GM19455 (cell line): ENCODE data around the gene RNF207.

Experiments used
- ATAC-seq: cut with Tn5 transposase; IDR thresholded peaks from one replicate; pipeline ENCODE4 v1.9.1; 2021; ENCODE audit not compliant: unreplicated experiment

The RNF207 gene

DNA sequence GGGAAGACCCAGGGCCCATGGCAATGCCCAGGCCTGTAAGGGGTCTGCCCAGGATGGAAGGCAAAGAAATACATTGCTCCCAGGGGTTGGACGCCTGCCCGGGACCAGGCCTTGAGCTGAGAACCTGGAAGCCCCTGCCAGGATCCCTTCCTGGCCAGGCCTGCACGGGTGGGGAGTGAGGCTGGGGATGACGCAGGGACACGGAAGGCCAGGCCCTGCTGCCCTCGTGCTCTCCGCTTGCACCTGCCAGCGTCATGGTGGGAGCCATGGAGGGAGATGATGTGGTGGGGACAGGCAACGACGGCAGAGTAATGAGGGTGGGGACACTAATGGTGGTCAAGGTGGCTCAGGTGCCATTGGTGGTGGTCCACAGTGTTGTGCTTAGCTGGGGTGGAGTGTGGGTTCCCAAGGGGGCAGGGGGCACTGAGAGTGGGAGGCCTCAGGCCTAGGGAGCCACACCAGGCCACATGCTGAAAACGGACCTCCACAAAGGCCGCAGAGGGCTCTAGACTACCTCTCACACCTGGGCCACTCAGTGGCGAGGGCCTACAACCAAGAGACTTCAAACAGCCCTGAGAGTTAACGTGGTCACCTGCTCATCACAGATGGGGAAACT, 42.4 kb downstream of the RNF207 start:
- no peak for ATAC-seq

GRCh38 chr1:6248932-6249738, 43.2 kb downstream of the RNF207 start:
- no peak for ATAC-seq

- ATAC-seq, result no peak
Measured at GRCh38 chr1:6249739-6250689, 44.1 kb downstream of the RNF207 start.

DNA sequence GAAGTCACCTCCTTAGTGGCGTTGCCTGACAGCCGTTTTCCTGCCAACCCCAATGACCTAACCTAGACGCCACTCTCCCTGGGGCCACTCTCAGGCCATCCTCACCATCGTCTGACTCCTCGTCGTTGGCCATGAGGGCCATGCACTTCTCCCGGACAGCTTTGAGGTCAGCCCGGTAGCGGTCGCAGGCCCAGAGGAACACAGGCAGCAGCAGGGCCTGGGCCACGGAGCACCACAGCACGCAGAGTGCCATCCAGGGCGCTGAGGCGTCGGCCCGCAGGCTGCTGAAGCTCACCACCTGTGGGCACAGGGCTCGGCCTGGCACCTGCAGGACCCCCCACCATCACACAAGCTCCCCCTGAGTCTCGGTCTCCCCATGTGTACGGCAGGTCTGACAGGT, 45.3 kb downstream of the RNF207 start:
- no peak for ATAC-seq

- ATAC-seq, result no peak
Measured at GRCh38 chr1:6251681-6252373, 45.9 kb downstream of the RNF207 start.

DNA sequence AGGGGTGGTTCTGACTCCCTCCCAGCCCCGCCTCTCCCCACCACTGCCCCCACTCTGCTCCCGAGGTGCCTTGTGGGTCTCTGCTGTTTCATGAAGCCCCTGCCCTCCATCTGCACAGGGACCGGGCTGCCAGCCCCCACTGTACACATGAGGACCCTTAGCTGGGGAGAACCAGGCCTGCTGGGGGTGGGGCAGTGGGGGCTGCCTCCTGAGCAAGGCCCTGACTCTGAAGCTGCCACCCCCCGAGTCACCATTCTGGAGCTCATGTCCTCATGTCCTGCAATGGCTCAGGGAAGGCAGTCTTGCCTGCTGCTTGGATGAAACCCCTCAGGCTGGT, 46.4 kb downstream of the RNF207 start:
- no peak for ATAC-seq

- ATAC-seq, result no peak
Measured at GRCh38 chr1:6253380-6253779, 47.5 kb downstream of the RNF207 start.

DNA sequence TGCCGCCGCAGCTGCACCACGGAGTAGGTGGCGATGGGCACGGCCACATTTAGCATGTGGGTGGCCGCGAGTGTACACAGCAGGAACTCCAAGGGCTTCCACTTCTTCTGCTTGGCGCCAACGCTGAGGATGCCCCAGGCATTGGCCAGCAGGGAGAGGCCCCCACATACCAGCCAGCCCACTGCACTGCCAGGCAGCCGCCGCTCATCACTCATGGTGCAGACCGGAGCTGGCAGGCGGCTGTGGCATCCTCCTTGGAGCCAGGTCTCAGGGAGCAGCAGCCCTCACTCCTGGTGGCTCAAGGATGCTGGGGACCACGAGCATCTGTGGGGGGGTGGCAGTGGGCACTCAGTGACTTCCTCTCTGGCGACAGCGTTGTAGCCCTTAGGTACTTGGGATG, 48.8 kb downstream of the RNF207 start:
- ATAC-seq, result no peak

GRCh38 chr1:6256645-6257044, 50.7 kb downstream of the RNF207 start:
- no peak for ATAC-seq

GRCh38 chr1:6257541-6258069, 51.7 kb downstream of the RNF207 start:
- no peak for ATAC-seq

DNA sequence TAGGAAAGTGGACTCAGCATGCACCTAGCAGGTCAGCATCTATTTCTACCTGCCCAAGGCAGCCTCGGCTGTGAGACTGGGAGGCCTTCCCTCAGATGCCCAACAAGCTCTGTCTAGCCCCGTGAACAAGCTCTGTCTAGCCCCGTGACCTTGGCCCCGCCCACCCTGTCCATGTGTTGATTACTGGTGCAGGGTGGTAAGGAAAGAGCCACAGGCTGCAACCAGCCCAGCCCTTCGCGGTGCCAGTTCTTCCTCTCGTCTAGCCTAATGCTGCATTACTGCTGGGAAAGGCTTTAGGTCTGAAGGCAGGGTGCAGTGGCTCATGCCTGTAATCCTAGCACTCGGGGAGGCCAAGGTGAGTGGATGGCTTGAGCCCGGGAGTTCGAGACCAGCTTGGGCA, 52.8 kb downstream of the RNF207 start:
- ATAC-seq, result no peak

GRCh38 chr1:6259491-6260362, 53.8 kb downstream of the RNF207 start:
- ATAC-seq, result no peak

GRCh38 chr1:6260433-6260934, 54.6 kb downstream of the RNF207 start:
- no peak for ATAC-seq

- ATAC-seq, result no peak
Measured at GRCh38 chr1:6260961-6261614, 55.2 kb downstream of the RNF207 start, which contains the start of gene GPR153. Gene GPR153 (minus strand): TSS chr1:6261098. CDS start chr1:6254905, 6,193 bp downstream.

DNA sequence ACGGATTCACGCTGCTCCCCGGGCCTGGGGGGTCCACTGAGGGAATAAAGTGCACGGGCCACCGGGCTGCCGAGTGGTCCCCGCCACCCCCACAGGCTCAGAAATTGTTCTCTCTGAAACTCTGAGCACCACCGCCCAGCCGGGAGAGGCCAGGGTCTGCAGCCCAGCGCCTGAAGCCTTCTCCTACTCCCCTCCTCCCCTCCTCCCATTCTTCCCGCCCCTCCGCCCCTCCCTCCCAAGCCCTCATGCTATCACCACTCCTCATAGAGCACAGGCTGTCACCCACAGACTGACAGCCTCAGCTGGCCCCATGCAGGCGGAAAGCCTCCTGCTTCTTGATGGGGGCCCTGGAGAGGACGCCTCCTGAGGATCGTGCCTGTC, 55.7 kb downstream of the RNF207 start:
- ATAC-seq, result no peak

DNA sequence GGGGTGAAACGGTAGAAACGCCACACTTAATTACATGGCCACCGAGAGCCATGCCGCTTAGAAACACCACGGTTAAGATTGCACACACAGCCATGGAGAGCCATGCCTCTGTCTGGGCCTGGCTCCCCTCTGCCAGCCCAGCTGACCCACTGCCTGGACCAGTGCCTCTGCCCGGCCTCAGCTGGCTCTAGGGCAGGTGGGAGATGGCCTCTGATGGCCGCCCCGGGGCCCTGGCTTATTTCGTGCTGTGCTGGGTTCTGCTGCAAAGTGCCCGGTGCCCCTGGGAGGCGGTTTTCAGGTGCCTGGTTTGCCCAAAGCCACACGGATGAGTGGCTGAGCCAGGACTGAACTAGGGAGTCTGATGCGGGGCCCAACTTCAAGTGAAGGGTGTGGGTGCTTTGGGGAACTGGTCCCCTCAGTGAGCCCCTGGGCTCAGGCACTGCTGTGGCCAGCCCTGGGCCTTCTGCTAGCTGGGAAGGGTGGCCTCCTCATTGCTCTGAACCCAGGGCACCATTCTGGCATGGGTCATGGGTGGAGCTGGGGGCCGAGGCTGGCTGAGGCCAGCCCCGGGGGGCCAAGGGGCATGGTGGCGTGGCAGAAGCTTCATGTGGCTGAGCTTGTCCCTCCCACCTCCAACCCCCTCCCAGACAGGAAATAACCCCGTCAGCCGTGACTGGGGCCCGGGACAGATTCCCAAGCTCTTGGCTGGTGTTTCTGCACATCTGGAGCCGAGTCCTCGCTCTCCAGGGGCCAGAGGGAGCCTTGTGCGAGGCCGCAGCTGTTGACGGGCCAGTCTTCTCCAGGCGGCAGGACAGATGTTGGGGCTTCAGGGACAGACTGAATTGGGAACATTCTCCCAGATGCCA, 56.9 kb downstream of the RNF207 start:
- no peak for ATAC-seq

DNA sequence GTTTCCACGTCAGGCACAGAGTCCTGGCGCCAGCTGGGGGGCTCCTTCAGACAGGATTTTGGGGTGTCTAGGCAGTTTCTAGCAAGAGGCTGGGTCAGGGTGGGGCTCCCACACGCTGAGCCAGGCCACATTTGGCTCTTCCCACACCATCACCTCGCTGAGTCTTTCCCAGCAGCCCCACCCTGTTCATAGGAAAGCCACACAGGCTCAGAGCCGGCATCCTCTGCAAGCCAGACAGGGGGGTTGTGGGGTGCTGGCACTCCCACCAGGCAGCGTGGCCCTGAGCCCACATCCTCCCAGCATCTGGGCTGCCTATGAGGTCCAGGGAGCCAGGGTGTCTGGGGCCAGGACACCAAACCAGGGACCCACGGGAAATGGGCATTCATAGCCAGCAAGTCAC, 57.8 kb downstream of the RNF207 start:
- no peak for ATAC-seq

GRCh38 chr1:6265151-6265550, 59.2 kb downstream of the RNF207 start:
- no peak for ATAC-seq
